NCI-H146 treated with DMSO at 0.1 percent for 48 hours (cell line): ENCODE measurements around the gene ZNF705A.
"Not testable (repeated sequence)": the region's sequence is repeated elsewhere in the genome, so short reads cannot be mapped to it uniquely, and the experiment has no call there.

Experiments used
- DNase-seq: peaks from one replicate; lab custom pipeline; 2025; ENCODE audit not compliant: unreplicated experiment; lab: John Stamatoyannopoulos, UW

ZNF705A gene

DNA sequence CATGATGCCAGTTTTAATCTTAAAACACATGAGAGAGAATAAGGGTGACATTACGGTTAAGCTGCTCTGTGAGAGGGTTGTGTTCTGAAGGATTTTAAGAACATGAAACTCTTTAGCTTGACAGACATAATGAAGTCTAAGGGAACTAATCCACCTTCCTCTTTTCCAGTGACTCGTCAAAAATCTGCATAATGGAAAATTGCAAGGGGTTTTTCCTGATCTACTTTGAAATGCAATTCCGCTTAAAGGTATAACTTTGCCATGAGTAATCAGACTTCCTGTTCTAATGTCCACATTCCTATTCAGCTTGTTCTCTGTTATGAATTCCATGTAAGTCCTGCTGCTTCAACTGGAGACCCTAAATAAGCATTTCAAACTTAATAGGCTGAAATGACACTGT is at the start of gene ZNF705A:
Gene ZNF705A (plus strand): TSS at position 171 of the 400 bp plus-strand sequence. CDS start 15,611 bp downstream, outside the sequence.
- DNase-seq, result no peak

DNA sequence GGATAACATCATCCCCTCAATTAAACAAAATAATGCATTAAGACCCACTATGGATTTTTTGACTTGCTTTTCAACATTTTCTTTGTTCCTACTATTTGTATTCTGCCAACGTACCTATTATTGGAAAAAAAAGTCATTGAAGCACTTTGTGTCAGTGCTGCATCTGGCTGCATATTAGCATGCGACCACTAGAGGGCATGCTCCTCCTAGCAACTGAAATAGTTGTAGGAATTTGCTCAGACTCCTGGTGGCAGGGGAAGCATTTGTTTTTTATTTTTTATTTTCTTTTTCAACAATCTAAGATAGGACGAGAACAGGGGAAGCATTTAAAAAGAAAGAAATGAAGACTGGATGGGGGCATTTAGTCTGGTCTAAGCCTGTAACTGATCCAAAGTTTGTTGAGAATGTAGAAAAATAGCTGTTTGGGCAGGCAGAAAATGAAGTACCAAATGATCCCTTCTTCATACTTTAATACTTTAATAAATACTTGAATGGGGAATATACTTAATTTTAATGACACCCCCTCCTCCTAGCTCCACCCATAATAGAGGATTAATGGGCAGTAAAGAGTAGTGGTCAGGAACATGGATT is 47.9 kb upstream of the ZNF705A start:
- DNase-seq, result peak; percentile 57

GRCh38 chr12:8113117-8113516 is 43.7 kb upstream of the ZNF705A start:
- DNase-seq, result not testable (repeated sequence)

DNA sequence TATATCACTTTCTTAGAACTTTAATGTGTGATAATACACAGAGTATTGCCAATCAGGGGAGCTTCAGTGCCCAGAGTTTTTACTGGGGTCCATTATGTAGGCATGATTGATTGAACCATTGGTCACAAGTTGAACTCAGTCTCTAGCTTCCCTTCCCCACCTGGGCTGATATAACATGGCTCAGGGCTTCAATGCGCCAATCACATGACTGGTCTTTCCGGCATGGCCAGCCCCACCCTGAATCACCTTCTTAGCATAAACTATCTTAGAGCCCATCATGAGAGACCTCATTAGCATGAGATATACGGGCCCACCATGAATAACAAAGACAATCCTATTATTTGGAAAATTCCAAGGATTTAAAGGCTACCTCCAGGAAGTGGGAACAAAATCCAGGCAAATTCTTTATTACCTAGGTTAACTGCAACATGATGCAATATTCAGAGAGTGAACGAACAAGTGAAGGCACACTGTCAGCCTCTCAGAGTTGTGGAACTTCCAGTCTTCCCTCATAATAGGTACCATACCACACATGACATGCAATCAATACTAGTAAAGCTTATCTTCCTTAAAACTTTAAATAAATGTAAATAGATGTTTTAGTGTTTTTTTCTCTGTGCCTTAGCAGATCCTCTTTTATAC is 36.6 kb upstream of the ZNF705A start:
- no peak for DNase-seq

DNA sequence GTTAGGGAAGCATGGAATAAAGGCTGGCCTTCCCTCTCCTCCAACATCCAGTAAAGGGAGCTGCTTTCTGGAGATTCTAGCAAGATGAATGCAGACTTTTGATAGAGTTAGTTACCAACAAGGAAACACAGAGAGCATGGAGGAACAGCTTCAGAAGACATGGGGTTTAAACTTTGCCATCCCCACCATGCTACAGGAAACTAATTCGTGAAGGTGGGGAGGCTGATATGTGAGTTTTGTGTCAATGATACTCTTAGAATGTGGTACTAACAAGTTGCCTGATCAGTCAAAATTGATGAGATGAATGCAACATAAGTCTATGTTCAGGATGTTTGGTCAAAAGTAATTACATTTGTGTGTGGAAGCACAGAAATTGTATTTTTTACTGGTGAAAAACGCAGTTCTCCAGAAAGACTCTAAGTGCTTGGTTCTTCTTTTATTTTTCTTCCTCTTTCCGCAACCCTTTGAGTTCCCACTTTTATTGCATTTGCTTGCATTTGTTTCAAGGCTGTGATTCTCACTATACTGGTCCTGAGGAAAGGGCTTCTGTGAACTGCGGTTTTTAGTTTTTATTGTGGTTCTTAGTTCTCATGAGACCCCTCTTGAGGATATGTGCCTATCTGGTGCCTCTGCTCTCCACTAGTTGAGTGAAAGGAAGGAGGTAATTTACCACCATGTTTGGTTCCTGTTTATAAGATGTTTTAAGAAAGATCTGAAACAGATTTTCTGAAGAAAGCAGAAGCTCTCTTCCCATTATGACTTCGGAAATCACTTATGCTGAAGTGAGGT is 33.5 kb upstream of the ZNF705A start, which contains the start of gene CLEC4A:
Gene CLEC4A (plus strand): TSS at position 494 of the 789 bp plus-strand sequence. CDS start 262 bp downstream, at position 756.
- no peak for DNase-seq

DNA sequence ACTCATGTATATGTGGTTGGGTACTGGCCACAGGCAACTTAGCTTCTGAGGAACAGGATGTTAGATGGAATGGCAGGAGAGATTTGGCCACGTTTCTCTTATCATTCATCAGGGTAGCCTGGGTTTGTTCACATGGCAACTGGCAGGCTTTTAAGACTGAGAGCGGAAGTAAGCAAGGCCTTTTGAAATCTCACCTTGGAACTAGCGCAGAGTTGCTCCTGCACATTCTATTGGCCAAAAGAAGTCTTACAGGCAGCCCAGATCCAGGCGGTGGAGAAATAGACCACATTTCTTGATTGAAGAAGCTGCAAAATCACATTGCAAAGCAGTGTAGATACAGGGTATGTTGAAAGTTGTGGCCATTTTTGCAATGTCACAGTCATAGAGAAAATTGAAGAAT is 29.7 kb upstream of the ZNF705A start:
- DNase-seq, result no peak

DNA sequence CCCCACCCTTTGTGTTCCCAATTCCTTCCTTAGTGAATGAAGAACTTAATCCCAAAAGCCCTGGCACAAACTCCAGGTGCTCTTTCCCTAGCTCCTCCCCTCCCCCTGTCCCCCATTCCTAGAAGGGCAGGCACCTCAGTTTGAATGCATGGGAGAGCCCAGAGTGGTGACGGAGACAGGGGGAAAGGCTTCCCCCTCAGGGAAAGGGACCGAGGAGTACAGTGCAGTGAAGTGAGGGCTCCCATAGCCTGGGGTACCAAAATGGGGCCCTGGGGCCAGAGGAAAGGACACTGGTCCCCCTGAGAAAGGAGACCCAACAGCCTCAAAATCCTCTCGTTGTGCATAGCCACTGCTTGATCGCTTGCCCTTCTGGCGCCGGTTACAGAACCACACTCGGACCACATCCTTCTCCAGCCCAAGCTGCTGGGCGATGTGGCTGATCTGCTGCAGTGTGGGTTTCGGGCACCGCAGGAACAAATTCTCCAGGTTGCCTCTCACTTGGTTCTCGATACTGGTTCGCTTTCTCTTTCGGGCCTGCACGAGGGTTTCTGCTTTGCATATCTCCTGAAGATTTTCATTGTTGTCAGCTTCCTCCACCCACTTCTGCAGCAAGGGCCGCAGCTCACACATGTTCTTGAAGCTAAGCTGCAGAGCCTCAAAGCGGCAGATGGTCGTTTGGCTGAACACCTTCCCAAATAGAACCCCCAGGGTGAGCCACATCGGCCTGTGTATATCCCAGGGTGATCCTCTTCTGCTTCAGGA is 23.0 kb upstream of the ZNF705A start:
- not testable (repeated sequence) for DNase-seq

GRCh38 chr12:8134398-8134930 is 22.4 kb upstream of the ZNF705A start:
- DNase-seq, result not testable (repeated sequence)

GRCh38 chr12:8141647-8142046 is 15.2 kb upstream of the ZNF705A start:
- not testable (repeated sequence) for DNase-seq

- no peak for DNase-seq
These were observed 13.6 kb upstream of the ZNF705A start for GRCh38 chr12:8143261-8143660.

DNA sequence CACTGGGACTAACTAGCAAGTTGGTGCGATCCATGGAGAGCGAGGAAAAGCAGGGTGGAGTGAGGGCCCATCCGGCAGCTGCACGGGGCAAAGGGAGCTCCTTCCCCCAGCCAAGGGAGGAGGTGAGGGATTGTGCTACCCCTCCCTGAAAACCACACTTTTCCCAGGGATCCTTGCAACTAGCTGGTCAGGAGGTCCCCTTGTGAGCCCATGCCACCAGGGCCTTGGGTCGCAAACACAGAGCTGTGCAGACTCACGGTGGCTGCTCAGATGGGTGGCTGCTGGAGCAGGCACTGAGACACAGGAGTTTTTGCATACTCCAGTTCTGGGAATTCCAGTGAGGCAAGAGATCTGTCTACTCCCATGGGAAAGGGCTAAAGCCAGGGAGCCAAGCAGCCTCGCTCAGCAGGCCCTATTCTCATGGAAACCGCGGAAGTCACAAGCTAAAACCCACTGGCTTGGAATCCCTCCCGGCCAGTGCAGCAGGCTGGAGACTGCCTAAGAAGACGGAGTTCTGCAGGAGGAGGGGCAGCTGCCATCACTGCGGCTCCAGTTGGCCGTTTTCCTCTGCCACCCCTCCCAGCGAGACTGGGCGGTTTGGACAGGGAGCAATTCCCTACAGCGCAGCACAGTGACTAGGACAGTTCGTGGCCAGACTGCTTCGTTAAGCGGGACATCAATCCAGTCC is 10.9 kb upstream of the ZNF705A start:
- peak; percentile 12 for DNase-seq

DNA sequence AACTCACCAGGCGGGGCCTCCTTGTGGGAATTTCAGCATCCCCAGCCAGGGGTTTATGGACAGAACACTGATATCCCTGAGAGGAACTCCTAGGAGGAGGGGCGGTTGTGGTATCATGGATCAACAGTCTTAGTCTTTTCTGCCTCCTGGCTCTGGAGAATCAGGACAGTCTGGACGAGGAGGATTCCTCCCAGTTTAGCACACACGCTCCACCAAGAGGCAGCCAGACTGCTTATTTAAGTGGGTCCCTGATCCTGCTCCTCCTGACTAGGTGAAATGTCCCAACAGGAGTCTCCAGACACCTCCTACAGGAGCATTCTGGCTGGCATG is 10.4 kb upstream of the ZNF705A start:
- DNase-seq, result no peak

DNA sequence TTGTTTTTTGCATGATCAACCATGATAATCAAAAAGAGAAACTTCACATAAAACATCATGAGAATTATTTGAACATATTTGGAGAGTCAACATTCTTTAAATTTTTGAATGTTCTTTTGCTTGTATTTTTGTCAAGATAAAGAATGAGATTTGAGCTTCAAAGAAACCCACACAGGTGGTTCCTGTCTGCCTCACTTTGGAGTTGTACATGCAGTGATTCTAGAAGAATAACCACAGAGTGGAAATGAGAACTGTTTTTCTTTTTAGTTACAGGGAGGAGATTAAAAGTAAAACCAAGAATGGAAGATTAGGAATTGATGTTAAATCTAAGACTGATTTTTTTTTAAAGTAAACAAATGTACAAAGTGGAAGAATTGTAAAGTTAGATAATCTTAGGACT is 2.3 kb upstream of the ZNF705A start:
- no peak for DNase-seq

DNA sequence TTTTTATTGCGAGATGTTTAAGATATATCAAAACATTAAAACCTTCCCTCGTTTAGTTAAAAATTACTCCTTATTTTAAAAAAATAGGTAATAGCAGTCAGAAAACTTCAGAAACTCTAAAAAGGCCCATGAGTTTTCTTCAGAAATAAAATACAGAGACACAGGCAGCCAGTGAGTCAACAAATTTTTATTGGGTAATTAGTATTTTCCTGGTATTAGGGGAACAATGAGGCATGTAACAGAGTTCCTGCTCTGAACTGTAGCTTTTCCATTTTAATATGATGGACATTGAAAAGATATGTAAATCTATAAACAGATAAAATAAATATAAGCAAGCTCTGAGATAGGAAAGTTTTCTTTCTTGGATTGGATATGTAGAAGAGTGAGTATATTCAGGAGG is 399 bp upstream of the ZNF705A start:
- no peak for DNase-seq

- DNase-seq, result no peak
These were observed 826 bp downstream of the ZNF705A start for GRCh38 chr12:8157484-8158198.

- DNase-seq, result not testable (repeated sequence)
These were observed 16.1 kb downstream of the ZNF705A start for GRCh38 chr12:8172911-8173310.

- DNase-seq, result peak; percentile 59
These were observed 23.3 kb downstream of the ZNF705A start for GRCh38 chr12:8179989-8180585.

DNA sequence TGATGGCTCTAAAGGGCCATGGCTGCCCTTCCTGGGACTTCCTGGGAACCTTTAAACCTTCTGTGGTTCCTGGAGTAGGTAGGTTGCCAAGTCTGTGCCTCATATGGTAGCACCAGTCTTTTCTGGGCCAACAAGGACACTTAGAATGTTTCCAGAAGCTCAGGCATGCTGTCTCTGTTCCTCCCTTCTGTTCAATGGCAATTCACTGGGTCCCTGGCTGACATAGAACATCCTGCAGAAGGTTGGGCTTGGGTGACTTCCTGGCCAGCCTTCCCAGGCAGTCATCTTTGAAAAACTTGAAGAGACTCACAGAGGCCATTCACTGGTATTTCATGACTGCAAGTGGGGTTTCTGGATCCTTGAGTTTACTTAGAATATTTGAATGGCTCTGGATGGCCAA is 24.5 kb downstream of the ZNF705A start:
- DNase-seq, result not testable (repeated sequence)

DNA sequence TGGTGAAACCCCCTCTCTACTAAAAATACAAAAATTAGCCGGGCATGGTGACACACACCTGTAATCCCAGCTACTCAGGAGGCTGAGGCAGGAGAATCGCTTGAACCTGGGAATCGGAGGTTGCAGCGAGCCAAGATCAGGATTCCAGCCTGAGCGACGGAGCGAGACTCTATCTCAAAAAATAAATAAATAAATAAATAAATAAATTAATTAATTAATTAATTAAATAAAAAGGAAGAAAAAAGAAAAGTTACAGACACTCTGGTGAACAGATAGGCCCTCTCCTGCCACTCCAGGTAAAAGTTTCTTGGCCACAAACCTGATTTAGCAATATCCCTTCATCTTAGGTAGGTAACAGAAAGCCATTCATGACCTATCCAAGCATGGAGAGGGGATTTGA is 26.1 kb downstream of the ZNF705A start:
- DNase-seq, result not testable (repeated sequence)
